HG03064 (cell line): ENCODE measurements around the gene PCDH19.

Experiments used
- ATAC-seq: cut with Tn5 transposase; IDR thresholded peaks from one replicate; pipeline ENCODE4 v1.9.1; 2021; ENCODE audit warnings: low read depth; ENCODE audit not compliant: unreplicated experiment

The PCDH19 gene

GRCh38 chrX:100316987-100317386, 93.1 kb downstream of the PCDH19 start:
- ATAC-seq, result no peak

- no peak for ATAC-seq
Measured at GRCh38 chrX:100315566-100315965, 94.5 kb downstream of the PCDH19 start.

GRCh38 chrX:100299559-100299958, 110.5 kb downstream of the PCDH19 start:
- no peak for ATAC-seq

- no peak for ATAC-seq
Measured at GRCh38 chrX:100297728-100298127, 112.3 kb downstream of the PCDH19 start.

- ATAC-seq, result no peak
Measured at GRCh38 chrX:100296183-100296753, 113.8 kb downstream of the PCDH19 start.

- ATAC-seq, result no peak
Measured at GRCh38 chrX:100294965-100295364, 115.1 kb downstream of the PCDH19 start.

- no peak for ATAC-seq
Measured at GRCh38 chrX:100289066-100289558, 121.0 kb downstream of the PCDH19 start.

- no peak for ATAC-seq
Measured at GRCh38 chrX:100277231-100277630, 132.8 kb downstream of the PCDH19 start.

GRCh38 chrX:100274916-100275315, 135.2 kb downstream of the PCDH19 start:
- ATAC-seq, result no peak

- no peak for ATAC-seq
Measured at GRCh38 chrX:100265179-100265578, 144.9 kb downstream of the PCDH19 start.

GRCh38 chrX:100264200-100264599, 145.9 kb downstream of the PCDH19 start:
- no peak for ATAC-seq

GRCh38 chrX:100263650-100264049, 146.4 kb downstream of the PCDH19 start:
- ATAC-seq, result no peak

- no peak for ATAC-seq
Measured at GRCh38 chrX:100248885-100249493, 161.1 kb downstream of the PCDH19 start.

GRCh38 chrX:100247826-100248225, 162.2 kb downstream of the PCDH19 start:
- no peak for ATAC-seq

GRCh38 chrX:100244681-100245080, 165.4 kb downstream of the PCDH19 start:
- ATAC-seq, result no peak
